Measurements from ENCODE around the gene TLR2. TPM values are rescaled to one million over a fixed set of nuclear protein-coding genes. Genes with fewer than 3 reads are reported as not detected.

TLR2 gene
- total and polyA plus RNA-seq, 7 donors, result 4.3 to 25.0 (median 10.2) TPM

DNA sequence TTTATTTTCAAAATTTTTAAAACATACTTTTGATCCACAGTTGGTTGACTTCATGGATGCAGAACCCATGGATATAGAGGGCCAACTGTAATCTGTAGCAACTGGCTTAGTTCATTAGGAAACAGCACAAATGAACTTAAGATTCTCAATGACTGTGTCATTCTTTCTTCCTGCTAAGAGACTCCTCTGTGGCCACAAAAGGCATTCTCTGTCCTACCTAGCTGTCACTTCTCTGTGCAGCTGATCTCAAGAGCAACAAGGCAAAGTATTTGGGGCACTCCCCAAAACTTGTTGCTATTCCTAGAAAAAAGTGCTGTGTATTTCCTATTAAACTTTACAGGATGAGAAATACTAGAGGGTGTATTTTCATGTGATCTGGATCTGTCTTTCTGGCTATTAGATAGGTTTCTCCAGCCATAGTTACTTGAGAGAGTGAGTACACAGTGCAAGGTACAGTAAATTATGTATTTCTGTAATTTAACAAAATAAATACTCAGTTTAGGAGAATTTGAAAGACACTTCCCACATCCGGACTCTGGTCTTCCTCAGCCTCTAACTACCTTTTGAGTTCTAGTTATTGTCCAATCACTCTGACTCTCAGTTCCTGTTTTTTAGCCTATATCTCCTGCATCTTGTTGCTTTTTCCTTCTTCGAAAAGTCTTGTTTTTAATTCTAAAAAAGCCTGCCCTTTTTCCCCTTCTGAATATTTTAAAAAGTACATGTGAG, 21.8 kb downstream of the TLR2 start:
- Histone ChIP-seq H3K9me3 (no peaks in the 10 kb centered on the region), H3K4me1 (no peaks in the 10 kb centered on the region), H3K4me3 (no peak overlapping the region), H3K27me3 (no peaks in the 10 kb centered on the region), H3K36me3 (no peaks in the 10 kb centered on the region), H3K27ac (no peak overlapping the region)
- TF ChIP-seq EP300 (IDR thresholded peaks at IDR 0.05) (no peak), POLR2A (IDR thresholded peaks at IDR 0.05) (no peak), POLR2AphosphoS5 (IDR thresholded peaks at IDR 0.05) (no peak)
- TF ChIP-seq, protein P1, sequence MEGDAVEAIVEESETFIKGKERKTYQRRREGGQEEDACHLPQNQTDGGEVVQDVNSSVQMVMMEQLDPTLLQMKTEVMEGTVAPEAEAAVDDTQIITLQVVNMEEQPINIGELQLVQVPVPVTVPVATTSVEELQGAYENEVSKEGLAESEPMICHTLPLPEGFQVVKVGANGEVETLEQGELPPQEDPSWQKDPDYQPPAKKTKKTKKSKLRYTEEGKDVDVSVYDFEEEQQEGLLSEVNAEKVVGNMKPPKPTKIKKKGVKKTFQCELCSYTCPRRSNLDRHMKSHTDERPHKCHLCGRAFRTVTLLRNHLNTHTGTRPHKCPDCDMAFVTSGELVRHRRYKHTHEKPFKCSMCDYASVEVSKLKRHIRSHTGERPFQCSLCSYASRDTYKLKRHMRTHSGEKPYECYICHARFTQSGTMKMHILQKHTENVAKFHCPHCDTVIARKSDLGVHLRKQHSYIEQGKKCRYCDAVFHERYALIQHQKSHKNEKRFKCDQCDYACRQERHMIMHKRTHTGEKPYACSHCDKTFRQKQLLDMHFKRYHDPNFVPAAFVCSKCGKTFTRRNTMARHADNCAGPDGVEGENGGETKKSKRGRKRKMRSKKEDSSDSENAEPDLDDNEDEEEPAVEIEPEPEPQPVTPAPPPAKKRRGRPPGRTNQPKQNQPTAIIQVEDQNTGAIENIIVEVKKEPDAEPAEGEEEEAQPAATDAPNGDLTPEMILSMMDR (IDR thresholded peaks at IDR 0.05), result no peak
- 62 to 85% methylated on average over 2 of the region's 2 CpGs for WGBS, 2 donors
- no peak for DNase-seq
- intact Hi-C loops (cut with DNase I), result no loop called here

DNA sequence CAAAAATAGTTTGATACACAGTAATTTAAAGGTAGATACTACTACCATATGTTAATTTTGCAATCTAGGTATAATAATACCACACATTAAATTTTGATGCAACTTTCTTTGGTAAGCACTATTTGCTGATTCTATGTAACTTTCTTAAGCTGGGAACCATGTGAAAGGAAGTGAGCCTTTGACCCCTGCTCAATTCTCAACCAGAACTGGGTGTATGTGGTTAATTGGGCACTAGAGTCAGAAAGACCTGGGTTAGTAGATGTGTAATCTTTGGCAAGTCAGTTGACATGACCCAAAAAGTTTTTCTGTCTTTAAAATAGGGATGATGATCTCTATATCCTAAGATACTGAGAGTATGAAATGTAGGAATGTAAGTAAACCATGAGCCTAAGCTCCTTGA, 22.4 kb downstream of the TLR2 start:
- no peak for DNase-seq
- intact Hi-C loops (cut with DNase I), result no loop called here
- no peak for TF ChIP-seq POLR2AphosphoS5 (IDR thresholded peaks at IDR 0.05)
- TF ChIP-seq, protein P1 (IDR thresholded peaks at IDR 0.05), result no peak
- TF ChIP-seq EP300 (IDR thresholded peaks at IDR 0.05), result no peak
- no peak for TF ChIP-seq POLR2A (IDR thresholded peaks at IDR 0.05)
- Histone ChIP-seq H3K27me3 (no peaks in the 10 kb centered on the region), H3K4me1 (no peaks in the 10 kb centered on the region), H3K27ac (no peak overlapping the region), H3K4me3 (no peak overlapping the region), H3K9me3 (no peaks in the 10 kb centered on the region), H3K36me3 (no peaks in the 10 kb centered on the region)

DNA sequence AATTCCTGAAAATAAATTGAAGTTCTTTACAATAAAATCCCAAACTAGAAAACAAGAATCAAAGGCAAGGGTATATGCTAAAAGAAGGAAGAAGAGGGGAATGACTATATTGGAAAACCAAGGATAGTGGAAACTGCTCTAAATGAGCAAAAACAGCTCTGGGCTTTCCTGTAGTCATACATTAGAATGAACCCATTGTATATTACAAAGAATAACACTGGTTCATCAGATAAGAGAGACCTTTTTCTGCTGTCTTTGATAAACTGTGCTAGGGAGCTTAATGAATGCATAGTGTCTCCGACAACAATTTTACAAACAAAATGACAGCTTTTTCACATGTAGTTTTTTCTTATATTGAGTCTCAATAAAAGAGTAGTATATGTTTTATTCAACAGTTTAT, 26.6 kb downstream of the TLR2 start:
- no peaks in the 10 kb centered on the region for H3K27me3 ChIP-seq

DNA sequence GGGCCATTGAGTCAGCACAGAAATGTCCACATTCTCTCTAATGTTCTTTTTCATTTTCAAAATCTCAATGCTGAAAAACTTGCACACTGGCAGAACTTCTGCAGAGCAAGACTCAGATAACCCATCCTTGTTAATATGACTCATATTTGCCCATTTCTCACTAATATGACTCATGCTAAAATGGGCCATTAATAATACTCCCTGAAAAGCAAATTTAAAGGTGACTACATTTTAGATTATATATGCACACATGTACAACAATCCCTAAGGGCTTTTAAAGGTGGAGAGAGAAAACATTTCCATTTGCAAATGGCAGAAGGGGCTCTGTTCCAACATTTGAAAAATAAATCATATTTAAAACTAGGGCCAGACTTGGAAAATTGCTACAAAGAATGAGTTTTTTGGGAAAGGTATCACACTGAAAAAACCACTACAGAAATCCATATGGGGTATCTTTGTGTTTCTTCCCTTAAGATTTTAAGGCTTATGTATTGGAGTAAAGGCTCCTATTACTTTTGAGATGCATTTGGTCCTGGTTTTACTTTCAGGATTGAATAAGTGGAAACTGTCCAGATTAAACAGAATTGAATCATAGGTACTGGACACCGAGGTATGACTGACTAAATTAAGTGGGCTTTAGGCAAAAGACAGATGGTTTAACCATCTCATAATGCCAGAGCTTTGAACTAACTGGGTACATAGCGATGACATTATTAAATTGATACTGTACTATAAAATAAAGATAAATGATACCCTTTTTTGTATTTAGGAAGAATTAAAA, 30.0 kb downstream of the TLR2 start:
- Histone ChIP-seq H3K36me3 (no peaks in the 10 kb centered on the region), H3K4me3 (no peak overlapping the region), H3K27me3 (no peaks in the 10 kb centered on the region), H3K27ac (no peak overlapping the region), H3K9me3 (no peaks in the 10 kb centered on the region), H3K4me1 (no peaks in the 10 kb centered on the region)
- intact Hi-C loops (cut with DNase I), result no loop called here
- no peak for TF ChIP-seq POLR2AphosphoS5 (IDR thresholded peaks at IDR 0.05)
- 79 to 90% methylated on average over 2 of the region's 2 CpGs for WGBS, 2 donors
- no peak for DNase-seq

More for the DNA sequence above, 26.6 kb downstream of the TLR2 start:
- no peak for TF ChIP-seq POLR2AphosphoS5 (IDR thresholded peaks at IDR 0.05)
- TF ChIP-seq, protein P1 (IDR thresholded peaks at IDR 0.05), result no peak
- no peak for TF ChIP-seq POLR2A (IDR thresholded peaks at IDR 0.05)
- no peak for TF ChIP-seq EP300 (IDR thresholded peaks at IDR 0.05)
- intact Hi-C loops (cut with DNase I), result no loop called here
- no peaks in the 10 kb centered on the region for H3K9me3 ChIP-seq
- H3K27ac ChIP-seq, result no peak overlapping the region
- no peaks in the 10 kb centered on the region for H3K4me1 ChIP-seq
- H3K36me3 ChIP-seq, result no peaks in the 10 kb centered on the region
- no peak for DNase-seq
- WGBS, 2 donors, result 86 to 89% methylated on average over 1 of the region's 1 CpG
- H3K4me3 ChIP-seq, result no peak overlapping the region

DNA sequence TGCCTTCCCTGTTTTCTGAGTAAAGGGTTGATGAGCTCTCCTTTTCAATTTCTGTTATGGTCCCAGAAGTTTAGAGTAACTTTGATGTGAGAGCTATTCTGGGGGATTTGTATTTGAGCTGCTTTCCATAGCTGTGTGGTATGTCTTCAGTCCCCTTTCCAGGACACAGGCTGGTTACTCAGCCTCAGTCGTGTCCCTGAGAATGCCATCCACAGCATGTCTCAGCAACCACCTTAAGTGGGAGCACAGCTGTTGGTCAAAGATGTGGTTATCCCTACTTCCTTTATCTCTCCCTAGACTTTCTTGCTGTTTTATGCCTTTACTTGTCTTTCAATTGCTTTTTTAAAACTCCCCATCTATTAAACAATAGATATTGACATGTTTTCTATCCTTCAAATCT, 38.0 kb downstream of the TLR2 start:
- Histone ChIP-seq H3K27ac (no peak overlapping the region), H3K4me1 (no peaks in the 10 kb centered on the region), H3K4me3 (no peak overlapping the region), H3K9me3 (no peaks in the 10 kb centered on the region), H3K27me3 (no peaks in the 10 kb centered on the region), H3K36me3 (no peaks in the 10 kb centered on the region)
- TF ChIP-seq POLR2A (IDR thresholded peaks at IDR 0.05), result no peak
- TF ChIP-seq EP300 (IDR thresholded peaks at IDR 0.05), result no peak
- no peak for TF ChIP-seq POLR2AphosphoS5 (IDR thresholded peaks at IDR 0.05)
- TF ChIP-seq, protein P1 (IDR thresholded peaks at IDR 0.05), result no peak
- intact Hi-C loops (cut with DNase I), result no loop called here
- 71 to 75% methylated on average over 1 of the region's 1 CpG for WGBS, 2 donors
- no peak for DNase-seq
